ENCODE results near the gene ZC3H4. TPM values are rescaled to one million over a fixed set of nuclear protein-coding genes. Genes with fewer than 3 reads are reported as not detected.

The ZC3H4 gene
- total RNA-seq, 1 experiment from 2014 or later: 105 TPM

- no peak overlapping the region for H2BK5ac ChIP-seq (ENCODE audit: insufficient read length, low read length)
- no peaks in the 10 kb centered on the region for H3K23me2 ChIP-seq (ENCODE audit: insufficient read length, low read depth, low read length, poor library complexity, severe bottlenecking)
- no peak overlapping the region for H4K91ac ChIP-seq (ENCODE audit: insufficient read length, low read depth, low read length)
- peaks cover 15 to 17% of the 10 kb centered on the region in 2 experiments for H3K9me3 Mint-ChIP-seq
- H3K4me1 Mint-ChIP-seq: peaks cover 10 to 16% of the 10 kb centered on the region in 2 experiments
- no peaks in the 10 kb centered on the region for H3K4me1 ChIP-seq (ENCODE audit: insufficient read depth, low read length)
- H3K27me3 Mint-ChIP-seq (ENCODE audit: low read depth): peaks cover 7% of the 10 kb centered on the region
- H4K20me1 ChIP-seq (ENCODE audit: control insufficient read depth, insufficient read depth, insufficient read length): no peaks in the 10 kb centered on the region
- no CpG with 5 or more reads among the region's 11 CpGs for WGBS (ENCODE audit: extremely low coverage, insufficient read length, low lambda C conversion rate)
- H2AK5ac ChIP-seq (ENCODE audit: insufficient read length, low read length): no peak overlapping the region
- no peak overlapping the region for H2BK120ac ChIP-seq (ENCODE audit: low read depth, low read length, poor library complexity, severe bottlenecking)
- peaks cover 5 to 22% (median 8%) of the 10 kb centered on the region in 3 experiments; a peak in 5 of 7 replicates for H3K36me3 Mint-ChIP-seq (ENCODE audit: insufficient read depth in 1 of 3, low read depth in 3 of 3)
- no peak overlapping the region for H3K4ac ChIP-seq (ENCODE audit: low read depth, low read length)
- peak overlapping the region in 1 of 3 experiments; percentile 28; a peak in 2 of 7 replicates for H3K27ac Mint-ChIP-seq
- no peaks in the 10 kb centered on the region for H3K9me3 ChIP-seq (ENCODE audit: control insufficient read depth, low read depth, low read length)
- no peak overlapping the region for H3K27ac ChIP-seq (ENCODE audit: insufficient read length, low read depth, low read length)
- no peaks in the 10 kb centered on the region for H3K79me2 ChIP-seq (ENCODE audit: insufficient read depth, low read length)
- H2BK20ac ChIP-seq (ENCODE audit: low read depth, low read length, poor library complexity, severe bottlenecking): no peak overlapping the region
- no peak overlapping the region for H3K18ac ChIP-seq (ENCODE audit: insufficient read length, low read depth, low read length)
- no peak overlapping the region for H3K14ac ChIP-seq (ENCODE audit: insufficient read depth, low read length)
- no peak overlapping the region for H4K5ac ChIP-seq (ENCODE audit: insufficient read length, low read depth, low read length)
- no peak overlapping the region for H3K23ac ChIP-seq (ENCODE audit: insufficient read length, low read depth, low read length)
- no peak overlapping the region for H2AFZ ChIP-seq (ENCODE audit: low read length)
- no peak for DNase-seq
- H3T11ph ChIP-seq (ENCODE audit: low read length): no peak overlapping the region
- no peak overlapping the region for H3K9ac ChIP-seq (ENCODE audit: extremely low read depth, insufficient read length, low read length)
- no peak overlapping the region for H3K4me3 Mint-ChIP-seq
- no peak overlapping the region for H3K4me2 ChIP-seq (ENCODE audit: insufficient read depth, insufficient read length, low read length)
- no peak overlapping the region for H2BK15ac ChIP-seq (ENCODE audit: low read depth, low read length)
- TF ChIP-seq, protein P1, sequence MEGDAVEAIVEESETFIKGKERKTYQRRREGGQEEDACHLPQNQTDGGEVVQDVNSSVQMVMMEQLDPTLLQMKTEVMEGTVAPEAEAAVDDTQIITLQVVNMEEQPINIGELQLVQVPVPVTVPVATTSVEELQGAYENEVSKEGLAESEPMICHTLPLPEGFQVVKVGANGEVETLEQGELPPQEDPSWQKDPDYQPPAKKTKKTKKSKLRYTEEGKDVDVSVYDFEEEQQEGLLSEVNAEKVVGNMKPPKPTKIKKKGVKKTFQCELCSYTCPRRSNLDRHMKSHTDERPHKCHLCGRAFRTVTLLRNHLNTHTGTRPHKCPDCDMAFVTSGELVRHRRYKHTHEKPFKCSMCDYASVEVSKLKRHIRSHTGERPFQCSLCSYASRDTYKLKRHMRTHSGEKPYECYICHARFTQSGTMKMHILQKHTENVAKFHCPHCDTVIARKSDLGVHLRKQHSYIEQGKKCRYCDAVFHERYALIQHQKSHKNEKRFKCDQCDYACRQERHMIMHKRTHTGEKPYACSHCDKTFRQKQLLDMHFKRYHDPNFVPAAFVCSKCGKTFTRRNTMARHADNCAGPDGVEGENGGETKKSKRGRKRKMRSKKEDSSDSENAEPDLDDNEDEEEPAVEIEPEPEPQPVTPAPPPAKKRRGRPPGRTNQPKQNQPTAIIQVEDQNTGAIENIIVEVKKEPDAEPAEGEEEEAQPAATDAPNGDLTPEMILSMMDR (conservative IDR thresholded peaks at IDR 0.05): no peak
- H3K79me1 ChIP-seq (ENCODE audit: insufficient read depth, low read depth, low read length, poor library complexity, severe bottlenecking): no peaks in the 10 kb centered on the region
- H3K27me3 ChIP-seq (ENCODE audit: insufficient read depth, low read length): no peaks in the 10 kb centered on the region
- no peak overlapping the region for H3K56ac ChIP-seq (ENCODE audit: insufficient read length, low read depth, low read length)
- no peak overlapping the region for H2BK12ac ChIP-seq (ENCODE audit: insufficient read length, low read depth, low read length)
- no peak overlapping the region for H4K8ac ChIP-seq (replicated peaks; ENCODE audit: insufficient read length, low read depth, low read length)
These were observed 55.0 kb downstream of the ZC3H4 start for GRCh38 chr19:47058621-47059022.

Data from H9 (cell line).